ENCODE results near the gene KLK5. TPM values are rescaled to one million over a fixed set of nuclear protein-coding genes. Genes with fewer than 3 reads are reported as not detected.

The KLK5 gene
- total and polyA plus RNA-seq, 2 donors (not counting 1 experiment from before 2014, with no cell fraction given): not detected

DNA sequence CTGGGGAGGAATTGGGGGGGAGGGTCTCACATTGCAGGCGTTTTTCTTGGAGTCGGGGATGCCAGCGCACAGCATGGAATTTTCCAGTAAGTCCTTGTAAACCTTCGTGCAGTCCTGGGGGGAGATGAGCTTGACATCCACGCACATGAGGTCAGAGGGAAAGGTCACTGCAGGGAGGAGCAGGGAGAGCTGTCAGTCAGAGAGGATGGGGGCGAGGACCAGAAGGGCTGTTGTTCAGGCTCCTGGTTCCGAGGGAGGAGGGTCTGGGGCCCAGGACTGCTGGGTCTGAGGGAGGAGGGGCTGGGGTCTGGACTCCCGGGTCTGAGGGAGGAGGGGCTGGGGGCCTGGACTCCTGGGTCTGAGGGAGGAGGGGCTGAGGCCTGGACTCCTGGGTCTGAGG is 26.9 kb upstream of the KLK5 start:
- no peak overlapping the region for H3K27ac Mint-ChIP-seq
- H4K20me1 ChIP-seq (ENCODE audit: control insufficient read depth, insufficient read depth, low read length, poor library complexity, severe bottlenecking): no peaks in the 10 kb centered on the region
- no peak overlapping the region for H2AFZ ChIP-seq (ENCODE audit: insufficient read depth, low read depth, low read length, poor library complexity, severe bottlenecking)
- TF ChIP-seq EZH2 (IDR thresholded peaks at IDR 0.05; ENCODE audit: borderline replicate concordance, insufficient read depth, low read depth, low read length, poor library complexity, severe bottlenecking): no peak
- TF ChIP-seq, protein P1, sequence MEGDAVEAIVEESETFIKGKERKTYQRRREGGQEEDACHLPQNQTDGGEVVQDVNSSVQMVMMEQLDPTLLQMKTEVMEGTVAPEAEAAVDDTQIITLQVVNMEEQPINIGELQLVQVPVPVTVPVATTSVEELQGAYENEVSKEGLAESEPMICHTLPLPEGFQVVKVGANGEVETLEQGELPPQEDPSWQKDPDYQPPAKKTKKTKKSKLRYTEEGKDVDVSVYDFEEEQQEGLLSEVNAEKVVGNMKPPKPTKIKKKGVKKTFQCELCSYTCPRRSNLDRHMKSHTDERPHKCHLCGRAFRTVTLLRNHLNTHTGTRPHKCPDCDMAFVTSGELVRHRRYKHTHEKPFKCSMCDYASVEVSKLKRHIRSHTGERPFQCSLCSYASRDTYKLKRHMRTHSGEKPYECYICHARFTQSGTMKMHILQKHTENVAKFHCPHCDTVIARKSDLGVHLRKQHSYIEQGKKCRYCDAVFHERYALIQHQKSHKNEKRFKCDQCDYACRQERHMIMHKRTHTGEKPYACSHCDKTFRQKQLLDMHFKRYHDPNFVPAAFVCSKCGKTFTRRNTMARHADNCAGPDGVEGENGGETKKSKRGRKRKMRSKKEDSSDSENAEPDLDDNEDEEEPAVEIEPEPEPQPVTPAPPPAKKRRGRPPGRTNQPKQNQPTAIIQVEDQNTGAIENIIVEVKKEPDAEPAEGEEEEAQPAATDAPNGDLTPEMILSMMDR (IDR thresholded peaks at IDR 0.05): no peak
- DNase-seq (no peak), ATAC-seq (ENCODE audit: low read depth) (no peak)
- H3K9ac ChIP-seq (ENCODE audit: low read length): no peak overlapping the region
- 53% methylated on average over 8 of the region's 8 CpGs for WGBS (ENCODE audit: insufficient coverage)
- no peaks in the 10 kb centered on the region for H3K79me2 ChIP-seq (ENCODE audit: control insufficient read depth, insufficient read depth, low read length)
- H3K27me3 ChIP-seq (replicated peaks in 1 of 4; ENCODE audit: control extremely low read depth in 1 of 4, control insufficient read depth in 3 of 4, insufficient read depth in 4 of 4, low read length in 3 of 4): peaks cover 0 to 16% (median 0%) of the 10 kb centered on the region in 4 experiments
- peaks cover 0 to 2% (median 0%) of the 10 kb centered on the region in 3 donors for H3K9me3 ChIP-seq (ENCODE audit: control extremely low read depth in 1 of 3, control insufficient read depth in 2 of 3, insufficient read depth in 1 of 3, low read length in 2 of 3)
- intact Hi-C loops (cut with micrococcal nuclease): no loop called here
- peaks cover 57% of the 10 kb centered on the region for H3K27me3 Mint-ChIP-seq
- no peak overlapping the region for H3K27ac ChIP-seq (ENCODE audit: low read length in 2 of 2)
- H3K4me1 ChIP-seq (ENCODE audit: control insufficient read depth in 2 of 2, insufficient read depth in 2 of 2, low read length in 2 of 2): no peaks in the 10 kb centered on the region
- no peaks in the 10 kb centered on the region for H3K36me3 ChIP-seq (replicated peaks in 1 of 2; ENCODE audit: control extremely low read depth in 1 of 2, control insufficient read depth in 1 of 2, extremely low read depth in 1 of 2, insufficient read depth in 2 of 2, low read length in 1 of 2)
- H3K4me3 ChIP-seq (ENCODE audit: control extremely low read depth in 1 of 5, extremely low read depth in 1 of 5, insufficient read depth in 1 of 5, low read depth in 2 of 5, low read length in 4 of 5): no peak overlapping the region
- ChIA-PET POLR2A (no interaction called here), CTCF (no interaction called here)
- H3K4me2 ChIP-seq (replicated peaks; ENCODE audit: low read depth, low read length, poor library complexity, severe bottlenecking): no peak overlapping the region
- no peaks in the 10 kb centered on the region for H3K4me1 Mint-ChIP-seq
- no peaks in the 10 kb centered on the region for H3K9me3 Mint-ChIP-seq (ENCODE audit: insufficient read depth)
- H3K4me3 Mint-ChIP-seq: no peak overlapping the region

DNA sequence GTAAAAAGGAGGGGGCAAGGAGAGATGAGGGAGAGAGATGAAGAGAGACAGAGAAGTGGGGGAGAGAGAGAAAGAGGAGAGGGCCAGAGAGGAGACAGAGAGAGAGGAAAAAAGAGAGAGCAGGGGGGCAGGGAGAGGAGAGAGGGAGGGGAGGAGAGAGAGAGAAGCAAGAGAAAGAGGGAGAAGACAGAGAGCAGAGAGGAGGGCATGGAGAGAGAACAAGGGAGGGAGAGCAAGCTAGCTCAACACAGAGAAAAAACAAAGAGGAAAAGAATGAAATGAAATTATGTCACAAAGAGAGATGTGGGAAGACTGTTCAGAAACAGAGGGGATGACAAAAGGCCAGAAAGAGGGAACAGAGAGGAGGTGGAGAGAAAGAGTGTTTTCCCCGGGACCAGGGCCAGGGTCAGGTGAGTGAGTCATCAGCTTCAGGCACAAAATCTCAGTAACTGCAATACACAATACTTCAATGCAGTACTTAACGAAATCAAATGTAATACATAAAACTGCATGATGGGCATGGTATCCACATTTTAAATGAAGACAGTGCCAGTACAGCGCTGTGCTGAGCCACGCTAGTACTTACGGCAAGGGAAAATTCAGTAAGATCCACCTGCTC is 26.0 kb upstream of the KLK5 start:
- ChIA-PET POLR2A (no interaction called here), CTCF (no interaction called here)
- TF ChIP-seq, protein P1 (IDR thresholded peaks at IDR 0.05): no peak
- TF ChIP-seq EZH2 (IDR thresholded peaks at IDR 0.05; ENCODE audit: borderline replicate concordance, insufficient read depth, low read depth, low read length, poor library complexity, severe bottlenecking): no peak
- H3K9me3 Mint-ChIP-seq (ENCODE audit: insufficient read depth): no peaks in the 10 kb centered on the region
- DNase-seq: no peak
- Histone ChIP-seq H3K36me3 (replicated peaks in 1 of 2; ENCODE audit: control extremely low read depth in 1 of 2, control insufficient read depth in 1 of 2, extremely low read depth in 1 of 2, insufficient read depth in 2 of 2, low read length in 1 of 2) (no peaks in the 10 kb centered on the region), H3K79me2 (ENCODE audit: control insufficient read depth, insufficient read depth, low read length) (no peaks in the 10 kb centered on the region), H4K20me1 (ENCODE audit: control insufficient read depth, insufficient read depth, low read length, poor library complexity, severe bottlenecking) (no peaks in the 10 kb centered on the region), H3K9ac (ENCODE audit: low read length) (no peak overlapping the region), H3K4me2 (replicated peaks; ENCODE audit: low read depth, low read length, poor library complexity, severe bottlenecking) (no peak overlapping the region), H3K9me3 (ENCODE audit: control extremely low read depth in 1 of 3, control insufficient read depth in 2 of 3, insufficient read depth in 1 of 3, low read length in 2 of 3) (peaks cover 0 to 2% (median 0%) of the 10 kb centered on the region in 3 donors), H3K4me3 (ENCODE audit: control extremely low read depth in 1 of 5, extremely low read depth in 1 of 5, insufficient read depth in 1 of 5, low read depth in 2 of 5, low read length in 4 of 5) (no peak overlapping the region), H2AFZ (ENCODE audit: insufficient read depth, low read depth, low read length, poor library complexity, severe bottlenecking) (no peak overlapping the region), H3K27me3 (replicated peaks in 1 of 4; ENCODE audit: control extremely low read depth in 1 of 4, control insufficient read depth in 3 of 4, insufficient read depth in 4 of 4, low read length in 3 of 4) (peaks cover 0 to 16% (median 0%) of the 10 kb centered on the region in 4 experiments), H3K27ac (ENCODE audit: low read length in 2 of 2) (no peak overlapping the region), H3K4me1 (ENCODE audit: control insufficient read depth in 2 of 2, insufficient read depth in 2 of 2, low read length in 2 of 2) (no peaks in the 10 kb centered on the region)
- intact Hi-C loops (cut with micrococcal nuclease): no loop called here
- H3K4me1 Mint-ChIP-seq: no peaks in the 10 kb centered on the region
- H3K4me3 Mint-ChIP-seq: no peak overlapping the region
- no peak overlapping the region for H3K27ac Mint-ChIP-seq
- H3K27me3 Mint-ChIP-seq: peaks cover 60% of the 10 kb centered on the region
- ATAC-seq (ENCODE audit: low read depth): no peak
- WGBS (ENCODE audit: insufficient coverage): 87% methylated on average over 3 of the region's 5 CpGs
